ENCODE measurements around the gene FBXL14. TPM values are rescaled to one million over a fixed set of nuclear protein-coding genes. Genes with fewer than 3 reads are reported as not detected.

The FBXL14 gene
- total RNA-seq, 1 experiment from 2014 or later = 18.3 TPM

- ChIA-PET POLR2A (ENCODE audit: unreplicated experiment) (no interaction called here), CTCF (interaction anchor here (1.0 to 1.3 kb wide), 2 partner anchors 456 to 481 kb away, joined by 7 read pairs; no protein-coding TSS in a partner anchor)
- H3K9me3 ChIP-seq (ENCODE audit: low read length) = no peaks in the 10 kb centered on the region
- H2AFZ ChIP-seq (ENCODE audit: low read length) = no peak overlapping the region
- H3K9ac ChIP-seq (ENCODE audit: low read length) = no peak overlapping the region
- H3K79me2 ChIP-seq (ENCODE audit: low read length) = no peaks in the 10 kb centered on the region
- H3K4me3 ChIP-seq (ENCODE audit: low read length) = no peak overlapping the region
- H3K36me3 ChIP-seq (ENCODE audit: low read depth, low read length) = no peaks in the 10 kb centered on the region
- BruUV-seq (replicated peaks) = no TSS peak
- intact Hi-C loops (cut with micrococcal nuclease) = no loop called here
- DNase-seq (no peak), ATAC-seq (no peak)
- H4K20me1 ChIP-seq (ENCODE audit: low read length) = no peaks in the 10 kb centered on the region
- no peaks in the 10 kb centered on the region for H3F3A ChIP-seq (ENCODE audit: low read length, unreplicated experiment)
- peaks cover 23% of the 10 kb centered on the region for H3K4me1 ChIP-seq (ENCODE audit: insufficient read depth, low read length)
- H3K27ac ChIP-seq (ENCODE audit: low read length) = no peak overlapping the region
- no peak for TF ChIP-seq CTCF (conservative IDR thresholded peaks at IDR 0.05; ENCODE audit: low read depth, low read length)
- H3K9me2 ChIP-seq (replicated peaks; ENCODE audit: low read length) = no peaks in the 10 kb centered on the region
- no peak overlapping the region for H3K4me2 ChIP-seq (ENCODE audit: low read length)
- no peaks in the 10 kb centered on the region for H3K27me3 ChIP-seq (ENCODE audit: low read length)
Measured at GRCh38 chr12:1573960-1574864, 20.2 kb downstream of the FBXL14 start.

- TF ChIP-seq EZH2phosphoT487 (IDR thresholded peaks at IDR 0.05; ENCODE audit: borderline replicate concordance, low read length) (no peak), EZH2 (IDR thresholded peaks at IDR 0.05; ENCODE audit: low read length, unreplicated experiment) (no peak), CTCF (conservative IDR thresholded peaks at IDR 0.05; ENCODE audit: low read depth, low read length) (no peak)
Measured at GRCh38 chr12:1572731-1573130, 21.6 kb downstream of the FBXL14 start.

DNA sequence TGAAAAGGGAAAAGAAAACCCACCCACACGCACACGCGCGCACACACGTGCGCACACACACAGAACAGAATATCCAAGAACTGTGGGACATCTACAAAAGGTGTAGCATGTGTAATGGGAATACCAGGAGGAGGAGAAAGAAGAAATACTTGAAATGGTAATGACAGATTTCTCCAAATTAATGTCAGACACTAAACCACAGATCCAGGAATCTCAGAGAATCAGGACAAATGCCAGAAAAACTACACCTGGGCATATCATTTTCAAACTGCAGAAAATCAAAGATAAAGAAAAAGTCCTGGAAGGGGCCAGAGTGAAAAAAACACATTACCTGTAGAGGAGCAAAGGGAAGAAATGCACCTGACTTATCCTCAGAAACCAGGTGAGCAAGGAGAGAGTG, 26.5 kb downstream of the FBXL14 start:
- CTCF ChIA-PET = no interaction called here
- Histone ChIP-seq H3K79me2 (ENCODE audit: low read length) (no peaks in the 10 kb centered on the region), H2AFZ (ENCODE audit: low read length) (no peak overlapping the region), H3K9me3 (ENCODE audit: low read length) (no peaks in the 10 kb centered on the region), H3K9me2 (replicated peaks; ENCODE audit: low read length) (no peaks in the 10 kb centered on the region), H3K4me2 (ENCODE audit: low read length) (no peak overlapping the region), H4K20me1 (ENCODE audit: low read length) (no peaks in the 10 kb centered on the region), H3K27ac (ENCODE audit: low read length) (no peak overlapping the region), H3K9ac (ENCODE audit: low read length) (no peak overlapping the region), H3K27me3 (ENCODE audit: low read length) (no peaks in the 10 kb centered on the region), H3K36me3 (ENCODE audit: low read depth, low read length) (no peaks in the 10 kb centered on the region), H3K4me3 (ENCODE audit: low read length) (no peak overlapping the region), H3F3A (ENCODE audit: low read length, unreplicated experiment) (no peaks in the 10 kb centered on the region), H3K4me1 (ENCODE audit: insufficient read depth, low read length) (no peaks in the 10 kb centered on the region)
- intact Hi-C loops (cut with micrococcal nuclease) = no loop called here
- ATAC-seq = no peak
- DNase-seq = no peak
- no peak for TF ChIP-seq EZH2 (IDR thresholded peaks at IDR 0.05; ENCODE audit: low read length, unreplicated experiment)
- TF ChIP-seq CTCF (conservative IDR thresholded peaks at IDR 0.05; ENCODE audit: low read depth, low read length) = no peak
- no peak for TF ChIP-seq EZH2phosphoT487 (IDR thresholded peaks at IDR 0.05; ENCODE audit: borderline replicate concordance, low read length)
- BruUV-seq (replicated peaks) = no TSS peak
- POLR2A ChIA-PET (ENCODE audit: unreplicated experiment) = no interaction called here

More at GRCh38 chr12:1572731-1573130, 21.6 kb downstream of the FBXL14 start:
- BruUV-seq (replicated peaks) = no TSS peak
- H3K4me1 ChIP-seq (ENCODE audit: insufficient read depth, low read length) = peaks cover 23% of the 10 kb centered on the region
- no peak overlapping the region for H3K4me3 ChIP-seq (ENCODE audit: low read length)
- H3K9me2 ChIP-seq (replicated peaks; ENCODE audit: low read length) = no peaks in the 10 kb centered on the region
- H3K36me3 ChIP-seq (ENCODE audit: low read depth, low read length) = no peaks in the 10 kb centered on the region
- H3K9me3 ChIP-seq (ENCODE audit: low read length) = no peaks in the 10 kb centered on the region
- no peaks in the 10 kb centered on the region for H3F3A ChIP-seq (ENCODE audit: low read length, unreplicated experiment)
- H3K27ac ChIP-seq (ENCODE audit: low read length) = no peak overlapping the region
- ATAC-seq = peak; percentile 48
- intact Hi-C loops (cut with micrococcal nuclease) = no loop called here
- ChIA-PET CTCF (no interaction called here), POLR2A (ENCODE audit: unreplicated experiment) (no interaction called here)
- no peaks in the 10 kb centered on the region for H3K79me2 ChIP-seq (ENCODE audit: low read length)
- H3K4me2 ChIP-seq (ENCODE audit: low read length) = no peak overlapping the region
- no peak overlapping the region for H3K9ac ChIP-seq (ENCODE audit: low read length)
- no peaks in the 10 kb centered on the region for H4K20me1 ChIP-seq (ENCODE audit: low read length)
- H3K27me3 ChIP-seq (ENCODE audit: low read length) = no peaks in the 10 kb centered on the region
- no peak overlapping the region for H2AFZ ChIP-seq (ENCODE audit: low read length)
- peak; percentile 14 for DNase-seq
